ENCODE results near the gene IPO4.
"Not testable (repeated sequence)": the region's sequence is repeated elsewhere in the genome, so short reads cannot be mapped to it uniquely, and the experiment has no call there.

IPO4 gene

GRCh38 chr14:24215495-24216344 is 27.1 kb upstream of the IPO4 start, which contains the start of gene MDP1:
MDP1 (minus strand) TSS chr14:24216066; CDS start chr14:24215955, 111 bp downstream.
- DNase-seq: peak; percentile 89

GRCh38 chr14:24213866-24214662 is 25.4 kb upstream of the IPO4 start:
- no peak for DNase-seq

GRCh38 chr14:24212924-24213865 is 24.6 kb upstream of the IPO4 start, which contains the start of gene CHMP4A:
CHMP4A (minus strand) TSS chr14:24213488; CDS start chr14:24213439, 49 bp downstream.
- DNase-seq: peak; percentile 96

- DNase-seq: no peak
These were observed 22.7 kb upstream of the IPO4 start for GRCh38 chr14:24211311-24211710.

- no peak for DNase-seq
These were observed 19.0 kb upstream of the IPO4 start for GRCh38 chr14:24207625-24208024.

- no peak for DNase-seq
These were observed 18.5 kb upstream of the IPO4 start for GRCh38 chr14:24207104-24207551.

- DNase-seq: no peak
These were observed 17.9 kb upstream of the IPO4 start for GRCh38 chr14:24206260-24207103.

GRCh38 chr14:24204163-24205146 is 15.8 kb upstream of the IPO4 start:
- no peak for DNase-seq

- DNase-seq: not testable (repeated sequence)
These were observed 14.8 kb upstream of the IPO4 start for GRCh38 chr14:24203249-24203886.

GRCh38 chr14:24202538-24202937 is 13.9 kb upstream of the IPO4 start:
- not testable (repeated sequence) for DNase-seq

GRCh38 chr14:24198814-24199524 is 10.4 kb upstream of the IPO4 start:
- no peak for DNase-seq

- DNase-seq: no peak
These were observed 8.4 kb upstream of the IPO4 start for GRCh38 chr14:24197056-24197450.

- no peak for DNase-seq
These were observed 7.7 kb upstream of the IPO4 start for GRCh38 chr14:24196071-24197055.

GRCh38 chr14:24195186-24196070 is 6.8 kb upstream of the IPO4 start, which contains the start of gene TM9SF1:
TM9SF1 (minus strand) TSS chr14:24195441; CDS start chr14:24195019, 422 bp downstream.
- DNase-seq: peak; percentile 89

- no peak for DNase-seq
These were observed 6.2 kb upstream of the IPO4 start for GRCh38 chr14:24194873-24195185.

- no peak for DNase-seq
These were observed 5.7 kb upstream of the IPO4 start for GRCh38 chr14:24194186-24194872.
